Testis (tissue), 2 donors: ENCODE measurements around the gene CSTF3.

Source experiments
- CTCF ChIP-seq, 3 experiments: fragments of 450-650 bp in 2 of 3; fragments of 200-600 bp in 1 of 3; sonication (generic) in 1 of 3; IDR thresholded peaks; one replicate each; pipeline ENCODE4 v1.5.1; 2016 to 2019; ENCODE audit warnings: antibody characterized with exemption in 3 of 3, mild to moderate bottlenecking in 2 of 3, moderate library complexity in 1 of 3
- POLR2A ChIP-seq: fragments of 450-650 bp; IDR thresholded peaks from one replicate; pipeline ENCODE4 v1.6.1; 2017; ENCODE audit warnings: antibody characterized with exemption, mild to moderate bottlenecking, moderate library complexity

DNA sequence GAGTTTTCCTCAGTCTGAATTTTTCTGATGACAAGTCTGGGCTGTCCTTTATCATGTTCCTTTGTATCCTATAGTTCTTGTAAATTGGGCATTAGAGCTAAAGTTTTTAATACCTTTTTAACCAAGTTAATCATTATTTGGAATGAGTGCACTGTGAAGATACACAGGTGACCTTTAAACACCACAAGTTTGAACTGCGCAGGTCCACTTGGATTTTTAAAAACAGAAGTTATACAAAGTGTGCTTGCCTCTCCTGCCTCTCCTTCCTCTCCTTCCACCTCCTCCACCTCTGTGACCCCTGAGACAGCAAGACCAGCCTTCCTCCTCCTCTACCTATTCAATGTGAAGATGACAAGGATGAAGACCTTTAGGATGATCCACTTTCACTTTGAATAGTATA, 126.3 kb downstream of the CSTF3 start:
- TF ChIP-seq POLR2A: no peak
- no peak for TF ChIP-seq CTCF (IDR thresholded peaks at IDR 0.05)
